Testis (tissue), 2 donors: Measurements from ENCODE around the gene CGNL1.

Experiments used
- CTCF ChIP-seq, 3 experiments: fragments of 450-650 bp in 2 of 3; fragments of 200-600 bp in 1 of 3; sonication (generic) in 1 of 3; IDR thresholded peaks; one replicate each; pipeline ENCODE4 v1.5.1; 2016 to 2019; ENCODE audit warnings: antibody characterized with exemption in 3 of 3, mild to moderate bottlenecking in 2 of 3, moderate library complexity in 1 of 3
- POLR2A ChIP-seq: fragments of 450-650 bp; IDR thresholded peaks from one replicate; pipeline ENCODE4 v1.6.1; 2017; ENCODE audit warnings: antibody characterized with exemption, mild to moderate bottlenecking, moderate library complexity

- no peak for TF ChIP-seq CTCF (IDR thresholded peaks at IDR 0.05)
- no peak for TF ChIP-seq POLR2A
Measured at GRCh38 chr15:57373251-57373881, 2.9 kb upstream of the CGNL1 start.
